Subcutaneous adipose tissue (tissue), 4 donors: ENCODE results near the gene USP7. TPM values are rescaled to one million over a fixed set of nuclear protein-coding genes. Genes with fewer than 3 reads are reported as not detected.

Experiments
- CTCF ChIP-seq: fragments of 450-650 bp; IDR thresholded peaks from one replicate; pipeline ENCODE4 v1.5.1; 2016; ENCODE audit warnings: low read depth, mild to moderate bottlenecking, control low read depth, antibody characterized with exemption, moderate library complexity
- total RNA-seq, 4 donors: library from RNA; depleted of rRNA; stranded (reverse); fragments of >200 nt; gene quantifications; one replicate each; pipeline ENCODE4 v1.1.0, GENCODE V29; 2016

The USP7 gene
- total RNA-seq, 4 donors from 2014 or later: 75.7 to 158 (median 85.1) TPM

GRCh38 chr16:8926827-8927226 lies 36.9 kb downstream of the USP7 start:
- TF ChIP-seq CTCF: no peak

DNA sequence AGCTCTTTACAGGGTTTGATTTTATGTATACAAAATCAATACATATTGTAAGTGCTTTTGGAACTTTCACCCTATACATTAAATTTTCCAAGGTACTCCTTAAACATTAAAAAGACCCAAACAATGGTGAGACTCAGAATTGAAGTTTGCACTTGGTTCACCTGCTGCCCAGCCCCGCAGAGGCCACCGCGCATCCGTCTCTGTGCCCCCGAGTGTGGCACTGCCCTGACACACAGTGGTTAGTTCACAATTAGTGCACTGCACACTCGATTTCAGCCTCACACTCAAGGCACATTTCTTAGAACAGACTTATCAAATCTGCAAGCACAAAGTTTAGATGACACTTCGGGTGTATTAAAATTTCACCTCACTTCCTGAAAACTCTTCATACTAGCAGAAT lies 38.3 kb downstream of the USP7 start:
- TF ChIP-seq CTCF: no peak

DNA sequence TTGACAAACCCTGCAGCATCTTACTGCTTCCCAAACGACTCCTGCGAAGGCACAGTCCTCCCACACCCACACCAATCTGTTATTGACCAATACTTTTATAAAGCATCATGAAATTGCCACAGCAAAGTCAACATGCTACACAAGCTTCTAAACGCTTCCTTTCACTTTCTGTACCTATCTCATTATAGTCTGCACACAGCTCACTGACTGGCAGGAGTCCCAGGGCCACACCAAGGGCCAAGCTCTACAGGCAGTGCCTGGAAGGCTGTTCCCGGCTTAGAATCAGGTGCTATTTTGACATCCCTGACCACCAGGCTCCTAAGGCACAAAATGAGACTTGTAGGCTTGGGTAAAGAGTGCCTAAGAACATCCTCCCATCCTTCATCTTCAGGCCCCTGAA lies 39.5 kb downstream of the USP7 start:
- no peak for TF ChIP-seq CTCF

GRCh38 chr16:8923199-8923598 lies 40.5 kb downstream of the USP7 start:
- TF ChIP-seq CTCF: no peak

GRCh38 chr16:8921347-8921984 lies 42.2 kb downstream of the USP7 start:
- TF ChIP-seq CTCF: no peak

GRCh38 chr16:8920645-8921346 lies 42.9 kb downstream of the USP7 start:
- TF ChIP-seq CTCF: no peak

DNA sequence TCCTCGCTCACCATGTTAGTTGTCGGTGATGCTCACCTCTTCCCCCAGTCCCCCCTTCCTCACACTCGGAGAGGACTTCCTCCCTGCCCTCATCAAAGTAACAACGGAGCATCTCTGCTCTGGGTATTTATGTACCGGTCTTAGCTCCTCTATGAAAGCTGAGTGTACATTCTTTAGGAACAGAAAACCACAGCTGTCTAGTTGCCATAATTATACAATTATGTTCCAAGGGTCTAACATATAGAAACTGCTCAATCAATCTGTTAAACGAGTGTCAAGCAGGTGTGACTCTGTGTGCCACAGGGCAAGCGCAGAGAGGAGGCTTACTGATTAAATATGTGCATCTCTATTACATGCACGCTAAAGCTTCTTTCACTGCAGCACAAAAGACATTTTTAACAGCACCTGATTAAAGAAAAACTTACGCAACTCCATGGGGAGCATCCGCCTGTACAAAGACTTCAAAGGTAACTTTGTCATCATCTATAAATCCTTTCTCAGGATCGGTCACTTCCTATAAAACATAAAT lies 43.7 kb downstream of the USP7 start:
- no peak for TF ChIP-seq CTCF
